ENCODE measurements around the gene KAT2A.
A peak's percentile ranks its signal among the peaks of the same experiment; 100 is the strongest.

Gene KAT2A

DNA sequence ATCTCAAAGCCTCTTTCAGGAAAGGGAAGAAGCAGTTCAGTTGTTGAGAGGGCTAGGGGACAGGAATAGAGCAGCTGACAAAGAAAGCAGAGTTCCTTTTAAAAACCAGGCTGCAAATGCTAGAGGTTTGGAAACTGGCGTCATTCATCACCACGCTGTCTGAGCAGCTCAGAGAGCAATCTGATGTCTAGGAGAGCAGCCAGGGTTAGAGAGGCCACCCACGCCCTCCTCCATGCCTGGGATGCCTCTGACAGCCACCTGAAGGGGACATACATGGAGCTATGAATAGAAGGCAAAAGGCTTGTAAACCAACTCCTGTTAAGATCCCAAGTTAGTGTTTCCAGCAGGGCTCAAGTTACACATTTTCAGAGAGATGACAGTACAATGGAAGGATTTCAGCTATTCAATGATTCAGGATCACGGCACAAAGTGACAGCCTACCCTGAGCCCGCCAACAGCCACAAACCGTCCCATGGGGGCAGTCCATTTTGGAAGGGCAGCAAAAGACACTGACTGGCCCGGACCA, 21.3 kb upstream of the KAT2A start (continued):
- no peak for TF ChIP-seq ZNF596 (tag by site-specific recombination; IDR thresholded peaks at IDR 0.05)
- TF ChIP-seq ZNF274 (IDR thresholded peaks at IDR 0.05; ENCODE audit: low read length) = no peak
- TF ChIP-seq ZNF274 (tag by site-specific recombination; IDR thresholded peaks at IDR 0.05; ENCODE audit: borderline replicate concordance) = no peak
- TF ChIP-seq ZNF658 (tag by site-specific recombination; IDR thresholded peaks at IDR 0.05) = no peak
- no peak for TF ChIP-seq TRIM28 (IDR thresholded peaks at IDR 0.05; ENCODE audit: borderline replicate concordance, low read length)
- TF ChIP-seq MYNN (tag by site-specific recombination; IDR thresholded peaks at IDR 0.05; ENCODE audit: borderline replicate concordance) = no peak
- TF ChIP-seq SALL2 (tag by site-specific recombination; IDR thresholded peaks at IDR 0.05; ENCODE audit: borderline replicate concordance) = no peak
- TF ChIP-seq ZNF548 (tag by site-specific recombination; IDR thresholded peaks at IDR 0.05) = no peak
- TF ChIP-seq, protein P1, sequence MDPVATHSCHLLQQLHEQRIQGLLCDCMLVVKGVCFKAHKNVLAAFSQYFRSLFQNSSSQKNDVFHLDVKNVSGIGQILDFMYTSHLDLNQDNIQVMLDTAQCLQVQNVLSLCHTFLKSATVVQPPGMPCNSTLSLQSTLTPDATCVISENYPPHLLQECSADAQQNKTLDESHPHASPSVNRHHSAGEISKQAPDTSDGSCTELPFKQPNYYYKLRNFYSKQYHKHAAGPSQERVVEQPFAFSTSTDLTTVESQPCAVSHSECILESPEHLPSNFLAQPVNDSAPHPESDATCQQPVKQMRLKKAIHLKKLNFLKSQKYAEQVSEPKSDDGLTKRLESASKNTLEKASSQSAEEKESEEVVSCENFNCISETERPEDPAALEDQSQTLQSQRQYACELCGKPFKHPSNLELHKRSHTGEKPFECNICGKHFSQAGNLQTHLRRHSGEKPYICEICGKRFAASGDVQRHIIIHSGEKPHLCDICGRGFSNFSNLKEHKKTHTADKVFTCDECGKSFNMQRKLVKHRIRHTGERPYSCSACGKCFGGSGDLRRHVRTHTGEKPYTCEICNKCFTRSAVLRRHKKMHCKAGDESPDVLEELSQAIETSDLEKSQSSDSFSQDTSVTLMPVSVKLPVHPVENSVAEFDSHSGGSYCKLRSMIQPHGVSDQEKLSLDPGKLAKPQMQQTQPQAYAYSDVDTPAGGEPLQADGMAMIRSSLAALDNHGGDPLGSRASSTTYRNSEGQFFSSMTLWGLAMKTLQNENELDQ (tag by site-specific recombination; IDR thresholded peaks at IDR 0.05; ENCODE audit: low read depth) = no peak
- no peak for TF ChIP-seq ZNF112 (tag by site-specific recombination; IDR thresholded peaks at IDR 0.05)
- TF ChIP-seq, protein P2, sequence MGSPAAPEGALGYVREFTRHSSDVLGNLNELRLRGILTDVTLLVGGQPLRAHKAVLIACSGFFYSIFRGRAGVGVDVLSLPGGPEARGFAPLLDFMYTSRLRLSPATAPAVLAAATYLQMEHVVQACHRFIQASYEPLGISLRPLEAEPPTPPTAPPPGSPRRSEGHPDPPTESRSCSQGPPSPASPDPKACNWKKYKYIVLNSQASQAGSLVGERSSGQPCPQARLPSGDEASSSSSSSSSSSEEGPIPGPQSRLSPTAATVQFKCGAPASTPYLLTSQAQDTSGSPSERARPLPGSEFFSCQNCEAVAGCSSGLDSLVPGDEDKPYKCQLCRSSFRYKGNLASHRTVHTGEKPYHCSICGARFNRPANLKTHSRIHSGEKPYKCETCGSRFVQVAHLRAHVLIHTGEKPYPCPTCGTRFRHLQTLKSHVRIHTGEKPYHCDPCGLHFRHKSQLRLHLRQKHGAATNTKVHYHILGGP (tag by site-specific recombination; IDR thresholded peaks at IDR 0.05) = no peak
- no peak for TF ChIP-seq MEIS1 (CRISPR knock-in tag; IDR thresholded peaks at IDR 0.05; ENCODE audit: borderline replicate concordance)
- no peak for TF ChIP-seq BCL11B (tag by site-specific recombination; IDR thresholded peaks at IDR 0.05; ENCODE audit: low read depth)
- no peak for TF ChIP-seq ZNF169 (tag by site-specific recombination; IDR thresholded peaks at IDR 0.05)
- TF ChIP-seq, protein P3, sequence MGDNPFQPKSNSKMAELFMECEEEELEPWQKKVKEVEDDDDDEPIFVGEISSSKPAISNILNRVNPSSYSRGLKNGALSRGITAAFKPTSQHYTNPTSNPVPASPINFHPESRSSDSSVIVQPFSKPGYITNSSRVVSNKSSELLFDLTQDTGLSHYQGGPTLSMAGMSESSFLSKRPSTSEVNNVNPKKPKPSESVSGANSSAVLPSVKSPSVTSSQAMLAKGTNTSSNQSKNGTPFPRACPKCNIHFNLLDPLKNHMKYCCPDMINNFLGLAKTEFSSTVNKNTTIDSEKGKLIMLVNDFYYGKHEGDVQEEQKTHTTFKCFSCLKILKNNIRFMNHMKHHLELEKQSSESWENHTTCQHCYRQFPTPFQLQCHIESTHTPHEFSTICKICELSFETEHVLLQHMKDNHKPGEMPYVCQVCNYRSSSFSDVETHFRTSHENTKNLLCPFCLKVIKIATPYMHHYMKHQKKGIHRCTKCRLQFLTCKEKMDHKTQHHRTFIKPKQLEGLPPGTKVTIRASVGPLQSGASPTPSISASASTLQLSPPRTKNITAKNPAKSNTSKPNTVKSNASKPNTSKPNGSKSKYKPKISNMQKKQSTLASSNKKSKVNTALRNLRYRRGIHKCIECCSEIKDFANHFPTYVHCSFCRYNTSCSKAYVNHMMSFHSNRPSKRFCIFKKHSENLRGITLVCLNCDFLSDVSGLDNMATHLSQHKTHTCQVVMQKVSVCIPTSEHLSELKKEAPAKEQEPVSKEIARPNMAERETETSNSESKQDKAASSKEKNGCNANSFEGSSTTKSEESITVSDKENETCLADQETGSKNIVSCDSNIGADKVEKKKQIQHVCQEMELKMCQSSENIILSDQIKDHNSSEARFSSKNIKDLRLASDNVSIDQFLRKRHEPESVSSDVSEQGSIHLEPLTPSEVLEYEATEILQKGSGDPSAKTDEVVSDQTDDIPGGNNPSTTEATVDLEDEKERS (tag by site-specific recombination; IDR thresholded peaks at IDR 0.05) = no peak
- TF ChIP-seq FEZF1 (tag by site-specific recombination; IDR thresholded peaks at IDR 0.05) = peak; percentile 94
- TF ChIP-seq ZNF341 (tag by site-specific recombination; IDR thresholded peaks at IDR 0.05; ENCODE audit: low read depth) = peak; percentile 64
- no peak for TF ChIP-seq ZNF529 (tag by site-specific recombination; IDR thresholded peaks at IDR 0.05; ENCODE audit: insufficient replicate concordance)
- TF ChIP-seq GLIS1 (tag by site-specific recombination; IDR thresholded peaks at IDR 0.05) = no peak
- no peak for TF ChIP-seq ZNF785 (tag by site-specific recombination; IDR thresholded peaks at IDR 0.05)
- no peak for TF ChIP-seq KLF8 (tag by site-specific recombination; IDR thresholded peaks at IDR 0.05)
- TF ChIP-seq ZFP37 (tag by site-specific recombination; IDR thresholded peaks at IDR 0.05) = no peak
- TF ChIP-seq ZNF843 (tag by site-specific recombination; IDR thresholded peaks at IDR 0.05) = no peak
- no peak for TF ChIP-seq OSR2 (tag by site-specific recombination; IDR thresholded peaks at IDR 0.05)
- TF ChIP-seq ZNF366 (tag by site-specific recombination; conservative IDR thresholded peaks at IDR 0.05) = no peak
- TF ChIP-seq ZNF530 (tag by site-specific recombination; IDR thresholded peaks at IDR 0.05; ENCODE audit: low read depth) = no peak
- no peak for TF ChIP-seq ZXDB (tag by site-specific recombination; IDR thresholded peaks at IDR 0.05)
- no peak for TF ChIP-seq ZNF585B (tag by site-specific recombination; IDR thresholded peaks at IDR 0.05)
- peak; percentile 46; the same call in 1 of the 2 replicates for TF ChIP-seq EGR2 (tag by site-specific recombination; IDR thresholded peaks at IDR 0.05; ENCODE audit: low read depth)
- no peak for TF ChIP-seq ZNF610 (tag by site-specific recombination; IDR thresholded peaks at IDR 0.05; ENCODE audit: borderline replicate concordance)
- no peak for TF ChIP-seq KLF1 (tag by site-specific recombination; IDR thresholded peaks at IDR 0.05)
- TF ChIP-seq ZNF660 (tag by site-specific recombination; IDR thresholded peaks at IDR 0.05) = no peak
- TF ChIP-seq BCL11A (tag by site-specific recombination; IDR thresholded peaks at IDR 0.05; ENCODE audit: low read depth) = no peak
- TF ChIP-seq, protein P4, sequence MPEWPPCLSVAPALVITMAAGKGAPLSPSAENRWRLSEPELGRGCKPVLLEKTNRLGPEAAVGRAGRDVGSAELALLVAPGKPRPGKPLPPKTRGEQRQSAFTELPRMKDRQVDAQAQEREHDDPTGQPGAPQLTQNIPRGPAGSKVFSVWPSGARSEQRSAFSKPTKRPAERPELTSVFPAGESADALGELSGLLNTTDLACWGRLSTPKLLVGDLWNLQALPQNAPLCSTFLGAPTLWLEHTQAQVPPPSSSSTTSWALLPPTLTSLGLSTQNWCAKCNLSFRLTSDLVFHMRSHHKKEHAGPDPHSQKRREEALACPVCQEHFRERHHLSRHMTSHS (tag by site-specific recombination; IDR thresholded peaks at IDR 0.05) = no peak
- TF ChIP-seq ZNF629 (tag by site-specific recombination; IDR thresholded peaks at IDR 0.05) = peak; percentile 37; the same call in 1 of the 2 replicates
